IPS-NIHi11 (cell line): ENCODE results near the gene RMRP.

ENCODE experiments used
- DNase-seq: peaks from one replicate; pipeline ENCODE4 v3.0.0; 2012; ENCODE audit warnings: mixed read lengths, low spot score

RMRP gene

DNA sequence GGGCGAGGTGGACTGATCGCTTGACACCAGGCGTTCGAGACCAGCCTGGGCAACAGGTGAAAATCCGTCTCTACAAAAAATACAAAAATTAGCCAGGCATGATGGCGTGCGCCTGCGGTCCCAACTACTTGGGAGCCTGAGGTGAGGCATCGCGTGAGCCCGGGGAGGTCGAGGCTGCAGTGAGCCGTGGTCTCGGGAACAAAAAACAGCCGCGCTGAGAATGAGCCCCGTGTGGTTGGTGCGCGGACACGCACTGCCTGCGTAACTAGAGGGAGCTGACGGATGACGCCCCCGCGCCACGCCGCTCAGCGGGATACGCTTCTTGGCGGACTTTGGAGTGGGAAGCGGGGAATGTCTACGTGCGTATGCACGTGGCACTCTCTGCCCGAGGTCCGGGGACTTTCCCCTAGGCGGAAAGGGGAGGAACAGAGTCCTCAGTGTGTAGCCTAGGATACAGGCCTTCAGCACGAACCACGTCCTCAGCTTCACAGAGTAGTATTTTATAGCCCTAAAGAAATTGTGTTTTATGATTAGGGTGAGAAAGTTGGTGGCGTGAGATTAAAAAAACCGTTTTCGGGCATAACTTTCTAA, at the start of gene RMRP:
Gene RMRP (minus strand): TSS at position 474 of the 591 bp plus-strand sequence.
- DNase-seq = peak; percentile 88

- DNase-seq = no peak
Observed at GRCh38 chr9:35706951-35707350, 49.1 kb upstream of the RMRP start.

- no peak for DNase-seq
Observed at GRCh38 chr9:35705836-35706430, 48.1 kb upstream of the RMRP start.

DNA sequence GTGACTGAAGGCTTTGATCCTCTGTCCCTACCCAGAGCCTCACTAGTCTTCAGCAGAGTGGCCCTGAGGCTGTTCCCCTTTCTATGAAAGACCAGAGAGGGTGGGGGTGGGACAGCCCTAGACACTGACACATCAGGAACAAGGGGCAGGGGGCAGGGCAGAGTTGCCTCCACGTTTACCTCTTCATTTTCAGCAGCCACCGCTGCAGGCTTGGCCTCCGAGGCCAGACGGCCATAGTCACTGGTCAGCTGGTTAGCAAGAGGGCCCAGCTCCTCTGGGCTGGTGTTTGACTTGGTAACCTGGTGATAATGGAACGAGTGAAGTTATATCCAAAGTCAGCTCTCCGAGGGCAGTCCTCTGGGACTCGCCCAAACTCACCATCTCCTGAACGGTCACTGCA, 47.6 kb upstream of the RMRP start:
- DNase-seq = no peak

GRCh38 chr9:35703906-35704672, 46.3 kb upstream of the RMRP start:
- DNase-seq = no peak

DNA sequence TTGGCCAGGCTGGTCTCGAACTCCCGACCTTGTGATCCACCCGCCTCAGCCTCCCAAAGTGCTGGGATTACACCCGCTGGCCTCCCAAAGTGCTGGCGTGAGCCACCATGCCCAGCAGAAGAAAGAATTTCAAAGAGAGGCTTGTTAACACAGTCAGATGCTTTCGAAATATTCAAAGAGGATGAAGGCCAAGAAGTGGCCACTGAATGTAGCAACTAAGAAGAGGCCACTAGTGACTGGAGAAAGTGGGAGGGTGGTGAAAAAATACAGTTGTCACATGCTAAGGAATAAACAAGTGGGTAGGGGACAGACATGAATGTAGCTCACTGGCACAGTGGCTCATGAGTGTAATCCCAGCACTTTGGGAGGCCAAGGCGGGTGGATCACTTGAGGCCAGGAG, 44.9 kb upstream of the RMRP start:
- DNase-seq = no peak

- DNase-seq = no peak
Observed at GRCh38 chr9:35700942-35701341, 43.1 kb upstream of the RMRP start.

DNA sequence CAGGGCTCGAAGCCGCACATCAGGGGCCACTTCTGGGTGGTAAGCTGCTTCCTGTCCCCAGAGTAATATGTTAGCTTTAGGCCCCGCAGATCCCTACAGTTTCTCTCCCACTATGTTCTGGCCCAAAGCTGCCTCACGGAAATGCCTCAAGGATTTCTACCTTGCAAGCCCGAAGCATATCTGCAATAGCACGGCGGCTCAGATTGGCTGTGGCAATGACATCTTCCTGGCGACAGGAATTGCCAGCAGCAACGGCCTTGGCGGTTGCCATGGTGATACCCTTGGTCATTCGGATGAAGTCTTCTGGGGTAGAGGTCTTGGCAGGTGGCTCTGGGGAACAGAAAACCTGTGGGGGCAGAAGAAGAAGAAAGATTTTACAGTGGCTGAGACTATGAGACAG, 42.2 kb upstream of the RMRP start:
- DNase-seq = no peak

DNA sequence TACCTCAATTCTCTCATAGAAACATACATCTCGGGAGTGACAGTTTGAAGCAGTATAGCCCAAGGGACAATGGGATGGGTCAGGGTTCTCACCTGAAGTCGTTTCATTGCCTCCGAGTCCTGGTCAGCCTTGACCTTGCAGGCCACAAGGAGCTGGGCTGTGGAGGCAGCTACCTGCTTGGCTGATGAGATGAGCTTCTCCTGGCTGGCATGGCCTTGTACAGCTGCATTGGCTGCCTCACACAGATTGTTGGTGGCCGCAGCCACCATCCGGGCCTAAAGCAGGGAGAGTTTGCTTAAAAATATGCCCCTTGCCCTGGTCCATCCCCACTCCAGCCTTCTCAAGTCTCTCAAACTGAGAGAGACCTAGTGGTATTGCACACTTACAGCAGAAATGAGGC, 40.4 kb upstream of the RMRP start:
- no peak for DNase-seq

- DNase-seq = no peak
Observed at GRCh38 chr9:35697486-35697885, 39.7 kb upstream of the RMRP start.

DNA sequence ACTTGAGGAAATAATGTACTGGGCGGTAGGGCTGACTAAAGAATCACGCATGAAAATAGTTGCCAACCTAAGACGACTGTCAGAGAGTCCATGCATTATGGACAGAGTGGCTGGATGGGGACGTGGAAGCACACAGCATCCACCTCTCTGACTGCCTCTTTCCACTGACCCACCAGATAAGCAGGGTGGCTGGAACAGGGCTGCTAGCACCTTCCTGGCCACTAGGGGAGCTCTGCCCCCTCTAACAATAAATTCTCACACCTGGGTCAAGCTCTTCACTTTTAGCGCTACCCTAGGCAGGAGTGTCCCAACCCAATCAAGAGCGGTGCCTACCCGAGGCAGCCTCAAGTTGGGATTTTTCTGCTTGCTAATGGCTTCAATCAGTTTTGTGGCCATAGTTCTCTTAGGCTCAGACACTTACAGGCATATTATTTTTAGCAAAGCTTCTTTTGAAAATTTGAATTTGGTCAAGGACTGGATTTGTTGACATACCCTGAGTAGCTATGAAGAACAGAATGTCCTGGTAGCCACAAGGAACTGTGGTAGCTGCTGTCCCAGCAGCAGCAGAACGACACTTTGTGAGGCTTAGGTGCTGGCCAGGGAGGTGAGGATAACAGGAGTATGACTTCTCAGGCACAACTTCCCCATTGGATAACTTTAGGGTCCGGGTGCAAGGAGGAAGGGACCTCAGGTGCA, 38.8 kb upstream of the RMRP start:
- peak; percentile 84 for DNase-seq

DNA sequence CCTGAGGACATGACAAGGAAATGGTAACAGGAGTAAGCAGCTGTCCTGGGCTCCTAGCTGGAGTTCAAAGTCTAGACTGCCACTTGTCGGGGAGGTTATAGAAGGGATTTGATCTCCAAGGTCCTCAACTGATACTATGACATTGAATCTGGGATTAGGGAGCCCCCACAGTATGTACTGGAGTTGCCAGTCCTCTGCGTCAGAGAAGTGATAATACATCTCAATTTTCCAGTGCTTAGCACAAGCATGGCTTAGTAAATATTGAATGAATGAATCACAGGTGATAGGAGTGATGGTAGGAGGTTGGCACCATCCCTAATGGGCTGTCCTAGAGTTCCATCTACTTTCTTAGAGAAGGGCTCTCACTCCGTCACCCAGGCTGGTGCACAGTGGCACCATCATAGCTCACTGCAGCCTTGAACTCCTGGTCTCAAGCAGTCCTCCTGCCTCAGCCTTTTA, 38.2 kb upstream of the RMRP start:
- DNase-seq = no peak

DNA sequence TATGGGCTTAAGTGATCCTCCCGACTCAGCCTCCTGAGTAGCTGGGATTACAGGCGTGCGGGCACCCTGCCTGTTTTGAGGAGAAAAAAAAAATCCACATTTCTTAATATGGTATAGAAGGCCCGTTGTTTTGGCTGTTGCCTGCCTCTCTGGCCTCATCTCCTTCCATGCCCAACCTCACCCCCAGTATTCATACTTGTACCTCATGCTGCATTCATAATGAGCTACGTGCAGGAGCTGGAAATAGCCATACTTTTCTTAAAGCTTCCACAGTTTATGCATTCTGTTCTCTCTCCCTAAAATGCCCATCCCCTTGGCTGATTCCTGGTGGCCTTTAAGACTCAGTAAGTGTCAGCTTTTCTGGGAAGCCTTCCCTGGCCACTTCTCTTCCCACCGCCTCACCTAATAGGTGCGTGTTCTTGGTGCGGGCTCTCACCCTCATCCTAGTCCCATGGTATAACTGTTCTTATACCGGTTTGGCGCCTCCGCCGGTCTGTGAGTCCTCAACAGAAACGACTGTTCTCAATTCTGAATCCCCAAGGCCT, 34.0 kb upstream of the RMRP start:
- no peak for DNase-seq

GRCh38 chr9:35691334-35691650, 33.5 kb upstream of the RMRP start:
- peak; percentile 49 for DNase-seq

DNA sequence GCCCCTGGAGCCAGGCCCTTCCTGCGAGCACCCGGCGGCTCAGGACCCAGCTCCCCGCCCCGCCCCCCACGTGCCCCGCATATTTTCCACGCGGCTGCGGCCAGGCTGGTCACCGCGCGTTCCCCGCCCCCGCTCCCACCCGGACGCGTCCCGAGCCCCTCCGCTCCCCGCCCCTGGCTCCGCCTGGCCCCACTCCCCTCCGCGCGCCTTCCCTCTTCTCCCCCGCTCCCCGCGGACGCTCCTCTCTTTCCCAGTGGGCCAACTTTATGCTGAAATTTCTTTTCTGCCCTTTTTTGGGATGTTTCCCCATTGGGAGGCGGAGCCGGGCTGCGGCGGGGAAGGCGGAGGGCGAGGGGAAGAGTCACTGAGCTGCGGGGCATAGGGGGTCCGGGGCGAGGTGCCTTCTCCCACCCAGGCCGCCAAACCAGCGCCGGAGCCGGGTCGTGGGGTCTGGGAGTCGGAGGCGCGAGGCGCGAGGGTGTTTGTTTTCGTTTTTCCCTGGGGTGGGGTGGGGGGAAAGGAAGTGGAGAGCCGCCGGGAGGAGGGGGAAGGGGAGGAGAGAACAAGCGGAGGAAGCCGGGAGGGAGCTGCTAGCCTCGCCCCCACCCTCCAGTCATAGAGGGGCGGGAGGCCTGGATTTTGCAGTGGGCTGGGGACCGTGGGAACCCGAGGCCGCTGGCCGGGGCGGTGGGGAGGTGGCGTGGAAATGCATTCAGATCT, 33.0 kb upstream of the RMRP start:
- peak; percentile 77 for DNase-seq

DNA sequence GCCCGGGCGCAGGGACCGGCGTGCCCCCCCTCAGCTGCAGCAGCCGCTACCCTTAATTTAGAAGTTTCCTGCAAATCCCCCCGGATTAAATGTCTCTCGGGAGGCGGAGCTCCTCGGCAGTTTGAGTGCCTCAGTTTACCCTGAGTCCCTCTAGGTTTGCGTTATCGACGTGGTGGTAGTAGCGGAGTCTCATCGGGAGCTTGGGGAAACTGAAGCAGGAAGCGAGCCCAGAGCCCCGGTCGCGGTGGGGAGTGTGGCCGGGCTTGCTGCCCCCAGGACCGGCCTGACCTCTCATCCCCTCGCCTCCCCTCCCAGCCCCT, 32.4 kb upstream of the RMRP start:
- DNase-seq = no peak

GRCh38 chr9:35689542-35690293, 31.9 kb upstream of the RMRP start, which contains the start of gene TPM2:
TSS of gene TPM2 (minus strand) at chr9:35689925. CDS start at chr9:35689817, 108 bp downstream.
- DNase-seq = peak; percentile 83

GRCh38 chr9:35688558-35689541, 31.0 kb upstream of the RMRP start:
- no peak for DNase-seq

DNA sequence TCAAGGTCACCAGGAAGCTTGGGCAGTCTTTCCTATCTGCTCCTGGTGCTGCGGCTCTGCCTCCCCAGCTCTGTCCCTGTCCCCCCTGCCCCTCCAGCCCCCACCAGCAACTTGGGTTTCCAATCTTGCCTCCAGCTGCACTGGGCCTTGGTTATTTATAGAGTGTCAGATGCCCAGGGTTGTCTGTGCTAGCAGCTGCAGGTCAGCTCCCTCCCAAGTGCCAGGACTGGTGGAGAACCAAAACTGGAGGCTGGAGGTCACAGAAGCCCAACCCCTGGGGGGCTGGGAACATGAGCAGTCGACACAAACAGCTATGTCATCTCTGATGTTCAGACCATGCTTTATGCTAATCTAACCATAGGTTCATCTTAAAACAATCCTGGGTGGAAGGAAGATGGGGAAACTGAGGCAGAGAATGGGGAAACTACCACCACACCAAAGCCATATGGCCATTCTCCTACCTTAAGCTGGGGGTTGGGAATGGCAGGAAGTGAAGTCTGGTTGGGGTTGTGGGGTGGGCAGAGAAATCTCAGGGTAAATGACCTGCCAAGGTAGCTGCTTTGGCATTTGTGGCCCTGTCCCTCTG, 30.2 kb upstream of the RMRP start:
- DNase-seq = no peak

DNA sequence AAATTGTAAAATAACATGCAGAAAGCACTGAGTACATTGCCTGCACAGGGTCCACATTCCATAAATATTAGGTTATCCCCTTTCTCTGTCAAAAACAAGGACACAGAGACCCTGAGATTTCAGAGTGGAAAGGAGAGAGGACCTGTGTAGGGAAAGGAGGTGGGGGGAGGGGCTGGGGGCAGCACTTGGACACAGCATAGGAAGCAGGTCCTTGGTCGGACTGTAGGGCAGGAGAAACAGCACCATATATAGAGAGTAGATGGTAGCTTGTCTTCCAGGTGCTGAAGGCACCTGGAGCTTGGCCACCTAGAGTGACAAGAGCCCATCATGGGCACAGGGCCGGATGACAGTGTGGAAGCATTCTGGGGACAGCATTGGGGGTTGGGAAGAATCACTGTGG, 29.5 kb upstream of the RMRP start:
- no peak for DNase-seq
